Fibroblast of lung (primary cell): Measurements from ENCODE around the gene PVRIG. TPM values are rescaled to one million over a fixed set of nuclear protein-coding genes. Genes with fewer than 3 reads are reported as not detected.
"Not testable (repeated sequence)": the region's sequence is repeated elsewhere in the genome, so short reads cannot be mapped to it uniquely, and the experiment has no call there.

Source experiments
- DNase-seq, 2 donors: peaks; one replicate each; pipeline versions ENCODE4 v3.0.0 to v3.0.0-alpha.2; 2010; ENCODE audit warnings: low read depth in 2 of 2
- H2AFZ ChIP-seq: 2 replicates; pipeline ENCODE4 v1.5.1; 2012; ENCODE audit warnings: low read length, control low read depth, inconsistent platforms
- H3K27ac ChIP-seq: 2 replicates; pipeline ENCODE4 v1.5.1; 2011; ENCODE audit warnings: low read length, control low read depth; ENCODE audit not compliant: insufficient read depth
- H3K27me3 ChIP-seq: 2 replicates; pipeline ENCODE4 v1.5.1; 2011; ENCODE audit warnings: mild to moderate bottlenecking, low read length; ENCODE audit not compliant: control insufficient read depth, insufficient read depth
- H3K36me3 ChIP-seq: 2 replicates; pipeline ENCODE4 v1.5.1; 2011; ENCODE audit warnings: low read length; ENCODE audit not compliant: control insufficient read depth, insufficient read depth
- H3K4me1 ChIP-seq: 2 replicates; pipeline ENCODE4 v1.5.1; 2011; ENCODE audit warnings: low read length; ENCODE audit not compliant: control insufficient read depth, insufficient read depth; ENCODE audit errors: extremely low read depth
- H3K4me2 ChIP-seq: 2 replicates; pipeline ENCODE4 v1.5.1; 2011; ENCODE audit warnings: low read length, control low read depth; ENCODE audit not compliant: insufficient read depth; ENCODE audit errors: extremely low read depth
- H3K4me3 ChIP-seq, 4 experiments: fragments of 200-600 bp in 1 of 4; sonication (generic) in 1 of 4; replicated peaks in 1 of 4; 2 replicates each; pipeline ENCODE4 v1.5.1; 2011 to 2016; ENCODE audit warnings: low read length in 4 of 4, low read depth in 3 of 4, mild to moderate bottlenecking in 3 of 4, control low read depth in 2 of 4, inconsistent platforms in 1 of 4, mixed read lengths in 1 of 4; ENCODE audit not compliant: insufficient read depth in 1 of 4; ENCODE audit errors: control extremely low read depth in 1 of 4
- H3K79me2 ChIP-seq: 2 replicates; pipeline ENCODE4 v1.5.1; 2012; ENCODE audit warnings: mild to moderate bottlenecking, low read length, inconsistent platforms; ENCODE audit not compliant: control insufficient read depth, insufficient read depth
- H3K9ac ChIP-seq: 2 replicates; pipeline ENCODE4 v1.5.1; 2011; ENCODE audit warnings: mild to moderate bottlenecking, low read length, control low read depth; ENCODE audit not compliant: insufficient read depth
- H3K9me3 ChIP-seq: 2 replicates; pipeline ENCODE4 v1.5.1; 2012; ENCODE audit warnings: low read depth, low read length; ENCODE audit not compliant: control insufficient read depth, insufficient read depth
- H4K20me1 ChIP-seq: 2 replicates; pipeline ENCODE4 v1.5.1; 2011; ENCODE audit warnings: low read length; ENCODE audit not compliant: control insufficient read depth, insufficient read depth; ENCODE audit errors: extremely low read depth
- EZH2 ChIP-seq: IDR thresholded peaks from 2 replicates; pipeline ENCODE4 v1.5.1; 2012; ENCODE audit warnings: low read length, control low read depth, mild to moderate bottlenecking; ENCODE audit errors: missing control alignments
- polyA plus RNA-seq, 2 donors: library from polyadenylated mRNA; depleted of rRNA in 1 of 2; stranded (reverse) in 1 of 2; unstranded in 1 of 2; fragments of >200 nt; gene quantifications; 2 replicates each; pipeline ENCODE4 v1.2.1, GENCODE V29; 2011 to 2012; ENCODE audit warnings: missing spikeins in 1 of 2
- total RNA-seq: library from RNA; depleted of rRNA; stranded (reverse); fragments of >200 nt; gene quantifications from 2 replicates; pipeline ENCODE4 v1.2.1, GENCODE V29; 2014
- TF ChIP-seq, protein P1 (sequence below), 2 donors: IDR thresholded peaks in 1 of 2; conservative IDR thresholded peaks in 1 of 2; 1 replicate in 1 of 2; 2 replicates in 1 of 2; pipeline ENCODE4 v1.5.1; 2011 to 2012; ENCODE audit warnings: low read length in 2 of 2, control low read depth in 1 of 2, inconsistent platforms in 1 of 2, low read depth in 1 of 2, mild to moderate bottlenecking in 1 of 2

Gene PVRIG
- total and polyA plus RNA-seq, 2 donors (not counting 1 experiment from before 2014, with no cell fraction given), result not detected

DNA sequence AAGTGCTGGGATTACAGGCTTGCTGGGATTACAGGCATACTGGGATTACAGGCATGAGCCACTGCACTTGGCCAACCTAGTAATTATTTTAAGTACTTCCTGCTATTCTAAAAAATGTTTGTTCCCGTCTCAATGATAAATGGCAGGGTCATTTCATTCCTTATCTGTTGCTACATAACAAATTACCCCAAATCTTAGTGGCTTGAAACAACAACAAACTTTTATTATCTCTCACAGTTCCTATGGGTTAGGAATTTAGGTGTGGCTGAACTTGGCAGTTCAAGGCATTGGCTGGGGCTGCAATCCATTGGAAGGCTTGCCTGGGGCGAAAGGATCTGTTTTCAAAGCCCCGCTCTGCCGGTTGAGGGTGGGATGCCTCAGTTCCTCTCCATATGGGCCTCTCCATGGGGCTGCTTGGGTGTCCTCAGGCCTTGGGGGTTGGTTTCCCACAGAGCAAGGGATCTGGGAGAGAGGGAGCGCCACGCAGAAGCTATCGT, 45.0 kb downstream of the PVRIG start:
- peak in 1 of 2 donors; percentile 61 for DNase-seq
- not testable (repeated sequence) for H3K79me2 ChIP-seq, H3K27ac ChIP-seq, H4K20me1 ChIP-seq, H3K4me1 ChIP-seq, H3K36me3 ChIP-seq, H3K27me3 ChIP-seq, H3K4me2 ChIP-seq, H3K4me3 ChIP-seq, H3K9ac ChIP-seq, H3K9me3 ChIP-seq, H2AFZ ChIP-seq

DNA sequence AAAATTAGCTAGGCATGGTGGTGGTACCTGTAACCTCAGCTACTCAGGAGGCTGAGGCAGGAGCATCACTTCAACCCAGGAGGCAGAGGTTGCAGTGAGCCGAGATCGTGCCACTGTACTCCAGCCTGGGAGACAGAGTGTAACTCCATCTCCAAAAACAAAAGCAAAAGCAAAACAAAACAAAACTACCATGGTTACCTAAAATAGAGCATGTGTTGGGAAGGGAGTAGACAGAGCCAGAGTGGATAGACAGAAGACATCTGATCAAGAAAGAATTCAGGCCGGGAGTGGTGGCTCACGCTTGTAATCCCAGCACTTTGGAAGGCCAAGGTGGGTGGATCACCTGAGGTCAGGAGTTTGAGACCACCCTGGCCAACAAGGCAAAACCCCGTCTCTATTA, 46.1 kb downstream of the PVRIG start:
- not testable (repeated sequence) for H3K79me2 ChIP-seq

GRCh38 chr7:100266576-100267354, 47.0 kb downstream of the PVRIG start:
- Histone ChIP-seq H3K4me1 (no peaks in the 10 kb centered on the region), H3K79me2 (no peaks in the 10 kb centered on the region), H3K36me3 (no peaks in the 10 kb centered on the region), H4K20me1 (no peaks in the 10 kb centered on the region), H3K9ac (no peak overlapping the region), H3K27ac (no peak overlapping the region), H3K9me3 (no peaks in the 10 kb centered on the region), H3K4me2 (no peak overlapping the region), H2AFZ (no peak overlapping the region), H3K27me3 (no peaks in the 10 kb centered on the region), H3K4me3 (no peak overlapping the region)
- no peak for DNase-seq
- TF ChIP-seq EZH2, result no peak
- TF ChIP-seq, protein P1, sequence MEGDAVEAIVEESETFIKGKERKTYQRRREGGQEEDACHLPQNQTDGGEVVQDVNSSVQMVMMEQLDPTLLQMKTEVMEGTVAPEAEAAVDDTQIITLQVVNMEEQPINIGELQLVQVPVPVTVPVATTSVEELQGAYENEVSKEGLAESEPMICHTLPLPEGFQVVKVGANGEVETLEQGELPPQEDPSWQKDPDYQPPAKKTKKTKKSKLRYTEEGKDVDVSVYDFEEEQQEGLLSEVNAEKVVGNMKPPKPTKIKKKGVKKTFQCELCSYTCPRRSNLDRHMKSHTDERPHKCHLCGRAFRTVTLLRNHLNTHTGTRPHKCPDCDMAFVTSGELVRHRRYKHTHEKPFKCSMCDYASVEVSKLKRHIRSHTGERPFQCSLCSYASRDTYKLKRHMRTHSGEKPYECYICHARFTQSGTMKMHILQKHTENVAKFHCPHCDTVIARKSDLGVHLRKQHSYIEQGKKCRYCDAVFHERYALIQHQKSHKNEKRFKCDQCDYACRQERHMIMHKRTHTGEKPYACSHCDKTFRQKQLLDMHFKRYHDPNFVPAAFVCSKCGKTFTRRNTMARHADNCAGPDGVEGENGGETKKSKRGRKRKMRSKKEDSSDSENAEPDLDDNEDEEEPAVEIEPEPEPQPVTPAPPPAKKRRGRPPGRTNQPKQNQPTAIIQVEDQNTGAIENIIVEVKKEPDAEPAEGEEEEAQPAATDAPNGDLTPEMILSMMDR (conservative IDR thresholded peaks at IDR 0.05 in 1 of 2, IDR thresholded peaks at IDR 0.05 in 1 of 2; ENCODE audit: low read depth in 1 of 2, low read length in 2 of 2), result no peak

More for the DNA sequence above, 46.1 kb downstream of the PVRIG start:
- not testable (repeated sequence) for H3K4me3 ChIP-seq, H3K9me3 ChIP-seq, H3K27me3 ChIP-seq, DNase-seq, H3K27ac ChIP-seq, H4K20me1 ChIP-seq, H3K9ac ChIP-seq, H2AFZ ChIP-seq, H3K36me3 ChIP-seq, H3K4me1 ChIP-seq, H3K4me2 ChIP-seq

DNA sequence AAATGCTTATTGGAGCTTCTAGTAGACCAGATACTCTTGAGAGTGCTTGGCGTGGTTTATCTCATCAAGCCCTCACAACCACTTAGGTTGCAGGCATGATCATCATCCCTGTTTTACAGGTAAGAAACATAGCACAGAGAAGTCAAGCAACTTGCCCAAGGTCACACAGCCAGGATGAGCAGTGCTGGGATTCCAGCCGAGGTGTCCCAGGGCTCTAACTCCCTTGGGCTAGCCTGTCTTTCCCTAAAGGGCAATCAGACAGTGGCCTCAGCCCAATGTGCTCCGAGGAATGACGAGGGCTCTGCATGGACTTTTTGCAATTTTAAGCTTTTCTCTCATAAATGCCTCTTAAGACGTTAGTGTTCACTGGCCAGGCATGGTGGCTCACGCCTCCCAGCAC, 47.9 kb downstream of the PVRIG start:
- Histone ChIP-seq H3K27me3 (no peaks in the 10 kb centered on the region), H2AFZ (no peak overlapping the region), H3K4me2 (no peak overlapping the region), H3K27ac (no peak overlapping the region), H3K4me3 (no peak overlapping the region), H3K79me2 (no peaks in the 10 kb centered on the region), H3K9me3 (no peaks in the 10 kb centered on the region), H4K20me1 (no peaks in the 10 kb centered on the region), H3K4me1 (no peaks in the 10 kb centered on the region), H3K9ac (no peak overlapping the region), H3K36me3 (no peaks in the 10 kb centered on the region)
- TF ChIP-seq, protein P1 (conservative IDR thresholded peaks at IDR 0.05 in 1 of 2, IDR thresholded peaks at IDR 0.05 in 1 of 2; ENCODE audit: low read depth in 1 of 2, low read length in 2 of 2), result no peak
- TF ChIP-seq EZH2, result no peak
- no peak for DNase-seq

GRCh38 chr7:100268882-100269281, 49.1 kb downstream of the PVRIG start:
- not testable (repeated sequence) for H3K27ac ChIP-seq, H4K20me1 ChIP-seq, H3K27me3 ChIP-seq, H3K36me3 ChIP-seq, H3K9me3 ChIP-seq, H3K4me3 ChIP-seq, H3K4me1 ChIP-seq, H3K79me2 ChIP-seq, H3K4me2 ChIP-seq, DNase-seq, H3K9ac ChIP-seq, H2AFZ ChIP-seq
